B cell (primary cell): Measurements from ENCODE around the gene TUBE1. TPM values are rescaled to one million over a fixed set of nuclear protein-coding genes. Genes with fewer than 3 reads are reported as not detected.

ENCODE experiments used
- ATAC-seq: fragments of 200-7000 bp; cut with Tn5 transposase; one replicate; pipeline ENCODE4 v1.10.0; 2021; ENCODE audit warnings: low read depth, mild to moderate bottlenecking, moderate number of reproducible peaks, moderate library complexity
- CTCF ChIA-PET: fragments of 350-600 bp; sonication (Branson Sonifier 250); formaldehyde crosslinking; loops from one replicate; lab custom pipeline; 2021; ENCODE audit warnings: antibody characterized with exemption, inconsistent platforms; lab: Charles Lee
- POLR2A ChIA-PET: fragments of 350-600 bp; sonication (Branson Sonifier 250); formaldehyde crosslinking; loops from one replicate; lab custom pipeline; 2021; ENCODE audit warnings: antibody characterized with exemption; lab: Charles Lee
- DNase-seq: peaks from one replicate; pipeline ENCODE4 v3.0.0; 2013
- H2AFZ ChIP-seq: 2 replicates; pipeline ENCODE4 v1.6.1; 2012; ENCODE audit warnings: mild to moderate bottlenecking, low read depth, low read length; ENCODE audit not compliant: insufficient read depth, poor library complexity, severe bottlenecking
- H3K27ac ChIP-seq, 2 donors: 1 replicate in 1 of 2; 2 replicates in 1 of 2; pipeline ENCODE4 v1.5.1; 2012 to 2013; ENCODE audit warnings: low read length in 2 of 2, mild to moderate bottlenecking in 2 of 2, moderate library complexity in 1 of 2
- H3K27me3 ChIP-seq, 4 experiments: fragments of 200-600 bp in 1 of 4; sonication (generic) in 1 of 4; replicated peaks in 1 of 4; 1 replicate in 2 of 4; 2 replicates in 2 of 4; pipeline versions ENCODE4 v1.6.1 to v1.7.0; 2013 to 2016; ENCODE audit warnings: low read length in 3 of 4, mild to moderate bottlenecking in 2 of 4, mixed read lengths in 1 of 4, moderate library complexity in 1 of 4; ENCODE audit not compliant: insufficient read depth in 4 of 4, control insufficient read depth in 3 of 4; ENCODE audit errors: control extremely low read depth in 1 of 4
- H3K36me3 ChIP-seq, 2 experiments: replicated peaks in 1 of 2; 1 replicate in 1 of 2; 2 replicates in 1 of 2; pipeline versions ENCODE4 v1.6.1 to v1.7.1; 2013; ENCODE audit warnings: low read length in 1 of 2; ENCODE audit not compliant: insufficient read depth in 2 of 2, control insufficient read depth in 1 of 2; ENCODE audit errors: control extremely low read depth in 1 of 2, extremely low read depth in 1 of 2
- H3K4me1 ChIP-seq, 2 donors: fragments of 200-600 bp in 1 of 2; sonication (generic) in 1 of 2; 1 replicate in 1 of 2; 2 replicates in 1 of 2; pipeline versions ENCODE4 v1.5.1 to v1.6.1; 2013 to 2017; ENCODE audit warnings: low read length in 2 of 2; ENCODE audit not compliant: control insufficient read depth in 2 of 2, insufficient read depth in 2 of 2
- H3K4me2 ChIP-seq: replicated peaks from 2 replicates; pipeline ENCODE3; 2012; ENCODE audit warnings: mild to moderate bottlenecking, low read depth, low read length; ENCODE audit not compliant: poor library complexity, severe bottlenecking
- H3K4me3 ChIP-seq, 5 experiments: fragments of 200-600 bp in 1 of 5; sonication (generic) in 1 of 5; 1 replicate in 3 of 5; 2 replicates in 2 of 5; pipeline versions ENCODE4 v1.5.1 to v1.7.0; 2011 to 2016; ENCODE audit warnings: low read length in 4 of 5, mild to moderate bottlenecking in 4 of 5, low read depth in 2 of 5, control low read depth in 1 of 5, moderate library complexity in 1 of 5; ENCODE audit not compliant: insufficient read depth in 1 of 5; ENCODE audit errors: control extremely low read depth in 1 of 5, extremely low read depth in 1 of 5
- H3K79me2 ChIP-seq: fragments of 200-600 bp; sonication (generic); one replicate; pipeline ENCODE4 v1.6.0; 2016; ENCODE audit warnings: low read length; ENCODE audit not compliant: control insufficient read depth, insufficient read depth
- H3K9ac ChIP-seq: fragments of 200-600 bp; sonication (generic); 2 replicates; pipeline ENCODE4 v1.6.1; 2017; ENCODE audit warnings: mild to moderate bottlenecking, low read length, moderate library complexity
- H3K9me3 ChIP-seq, 3 donors: one replicate each; pipeline versions ENCODE4 v1.6.1 to v1.7.1; 2013; ENCODE audit warnings: low read length in 2 of 3; ENCODE audit not compliant: control insufficient read depth in 2 of 3, insufficient read depth in 1 of 3; ENCODE audit errors: control extremely low read depth in 1 of 3
- H4K20me1 ChIP-seq: 2 replicates; pipeline ENCODE4 v1.6.0; 2012; ENCODE audit warnings: mild to moderate bottlenecking, low read length; ENCODE audit not compliant: insufficient read depth, control insufficient read depth, poor library complexity, severe bottlenecking
- H3K27ac Mint-ChIP-seq: one replicate; pipeline ENCODE4 v1.8.0; 2021; ENCODE audit warnings: mixed read lengths
- H3K27me3 Mint-ChIP-seq: one replicate; pipeline ENCODE4 v1.8.0; 2021; ENCODE audit warnings: mixed read lengths
- H3K4me1 Mint-ChIP-seq: one replicate; pipeline ENCODE4 v1.8.0; 2021; ENCODE audit warnings: mixed read lengths
- H3K4me3 Mint-ChIP-seq: one replicate; pipeline ENCODE4 v1.8.0; 2021; ENCODE audit warnings: mixed read lengths
- H3K9me3 Mint-ChIP-seq: one replicate; pipeline ENCODE4 v1.8.0; 2022; ENCODE audit warnings: mixed read lengths; ENCODE audit not compliant: insufficient read depth
- CTCF ChIP-seq: fragments of 200-600 bp; IDR thresholded peaks from one replicate; pipeline ENCODE4 v1.8.0; 2022; ENCODE audit warnings: antibody characterized with exemption, mild to moderate bottlenecking
- EZH2 ChIP-seq: IDR thresholded peaks from 2 replicates; pipeline ENCODE4 v1.6.1; 2012; ENCODE audit warnings: borderline replicate concordance, low read depth, mild to moderate bottlenecking, moderate library complexity, low read length; ENCODE audit not compliant: insufficient read depth, poor library complexity, severe bottlenecking
- WGBS: methylation state at CpG from one replicate; pipeline ENCODE4 v1.1.5; 2013; ENCODE audit warnings: missing lambda C conversion rate; ENCODE audit not compliant: insufficient coverage; 5-methylcytosine and 5-hydroxymethylcytosine counted together
- intact Hi-C: fragments of 100-400 bp; cut with micrococcal nuclease; formaldehyde crosslinking; loops from one replicate; pipeline ENCODE4 v1.10.0; 2022
- polyA plus RNA-seq: library from polyadenylated mRNA; depleted of rRNA; stranded (reverse); fragments of >200 nt; gene quantifications from 2 replicates; pipeline ENCODE4 v1.2.3, GENCODE V29; 2012
- total RNA-seq, 2 donors: library from RNA; stranded (reverse); fragments of 120-200 nt in 1 of 2; gene quantifications; 1 replicate in 1 of 2; 2 replicates in 1 of 2; pipeline versions ENCODE4 v1.2.3 to v1.2.4, GENCODE V29; 2013 to 2022

Gene TUBE1
- total and polyA plus RNA-seq, 2 donors (not counting 1 experiment from before 2014, with no cell fraction given) = 14.3 to 24.5 TPM

GRCh38 chr6:112029045-112029822, 58.0 kb downstream of the TUBE1 start:
- no peaks in the 10 kb centered on the region for H3K36me3 ChIP-seq
- no peak overlapping the region for H3K4me3 ChIP-seq
- H3K27ac ChIP-seq = no peak overlapping the region
- ATAC-seq (peak; percentile 39), DNase-seq (peak; percentile 71)
- H3K27me3 ChIP-seq = no peaks in the 10 kb centered on the region
- peaks cover 5% of the 10 kb centered on the region for H3K9me3 Mint-ChIP-seq
- no peak overlapping the region for H3K4me2 ChIP-seq
- H3K4me3 Mint-ChIP-seq = no peak overlapping the region
- no peak overlapping the region for H3K9ac ChIP-seq
- peaks cover 16% of the 10 kb centered on the region for H3K4me1 Mint-ChIP-seq
- no peaks in the 10 kb centered on the region for H3K79me2 ChIP-seq
- peaks cover 15% of the 10 kb centered on the region for H3K27me3 Mint-ChIP-seq
- no peak overlapping the region for H2AFZ ChIP-seq
- POLR2A ChIA-PET = no interaction called here
- CTCF ChIA-PET = interaction anchor here (0.7 to 3.6 kb wide), 12 partner anchors 10 to 320 kb away, joined by 3 to 38 read pairs (median 4); no protein-coding TSS in a partner anchor
- H4K20me1 ChIP-seq = no peaks in the 10 kb centered on the region
- H3K4me1 ChIP-seq = peaks cover 10 to 13% of the 10 kb centered on the region in 2 donors
- no peak overlapping the region for H3K27ac Mint-ChIP-seq
- TF ChIP-seq EZH2 (no peak), CTCF (peak; percentile 79)
- 78% methylated on average over 15 of the region's 15 CpGs for WGBS
- peaks cover 0 to 4% (median 0%) of the 10 kb centered on the region in 3 donors for H3K9me3 ChIP-seq
- intact Hi-C loops = loop anchor here (1.0 kb wide), 2 partner anchors 14 to 319 kb away; no protein-coding TSS in a partner anchor
